Measurements from ENCODE around the gene C17orf107.

C17orf107 gene

GRCh38 chr17:4891411-4892410, 7.6 kb upstream of the C17orf107 start:
- no peak for DNase-seq (ENCODE audit: low read depth)
- no peak overlapping the region for H3K4me3 ChIP-seq (ENCODE audit: low read length)
- no peak for TF ChIP-seq CTCF (conservative IDR thresholded peaks at IDR 0.05; ENCODE audit: low read depth, low read length)

GRCh38 chr17:4892499-4893221, 6.7 kb upstream of the C17orf107 start:
- no peak for TF ChIP-seq CTCF (conservative IDR thresholded peaks at IDR 0.05; ENCODE audit: low read depth, low read length)
- DNase-seq (ENCODE audit: low read depth), result no peak
- H3K4me3 ChIP-seq (ENCODE audit: low read length), result no peak overlapping the region

GRCh38 chr17:4893272-4893671, 6.1 kb upstream of the C17orf107 start:
- TF ChIP-seq CTCF (conservative IDR thresholded peaks at IDR 0.05; ENCODE audit: low read depth, low read length), result no peak
- H3K4me3 ChIP-seq (ENCODE audit: low read length), result no peak overlapping the region
- no peak for DNase-seq (ENCODE audit: low read depth)

- no peak overlapping the region for H3K4me3 ChIP-seq (ENCODE audit: low read length)
- no peak for TF ChIP-seq CTCF (conservative IDR thresholded peaks at IDR 0.05; ENCODE audit: low read depth, low read length)
- DNase-seq (ENCODE audit: low read depth), result no peak
These were observed 5.4 kb upstream of the C17orf107 start for GRCh38 chr17:4893721-4894560.

- no peak for TF ChIP-seq CTCF (conservative IDR thresholded peaks at IDR 0.05; ENCODE audit: low read depth, low read length)
- no peak for DNase-seq (ENCODE audit: low read depth)
- no peak overlapping the region for H3K4me3 ChIP-seq (ENCODE audit: low read length)
These were observed 4.2 kb upstream of the C17orf107 start for GRCh38 chr17:4895121-4895520.

GRCh38 chr17:4895657-4896331, 3.5 kb upstream of the C17orf107 start:
- no peak for DNase-seq (ENCODE audit: low read depth)
- no peak overlapping the region for H3K4me3 ChIP-seq (ENCODE audit: low read length)
- peak; percentile 9 for TF ChIP-seq CTCF (conservative IDR thresholded peaks at IDR 0.05; ENCODE audit: low read depth, low read length)
